ENCODE data around the gene CDH18.

Gene CDH18, protein sequence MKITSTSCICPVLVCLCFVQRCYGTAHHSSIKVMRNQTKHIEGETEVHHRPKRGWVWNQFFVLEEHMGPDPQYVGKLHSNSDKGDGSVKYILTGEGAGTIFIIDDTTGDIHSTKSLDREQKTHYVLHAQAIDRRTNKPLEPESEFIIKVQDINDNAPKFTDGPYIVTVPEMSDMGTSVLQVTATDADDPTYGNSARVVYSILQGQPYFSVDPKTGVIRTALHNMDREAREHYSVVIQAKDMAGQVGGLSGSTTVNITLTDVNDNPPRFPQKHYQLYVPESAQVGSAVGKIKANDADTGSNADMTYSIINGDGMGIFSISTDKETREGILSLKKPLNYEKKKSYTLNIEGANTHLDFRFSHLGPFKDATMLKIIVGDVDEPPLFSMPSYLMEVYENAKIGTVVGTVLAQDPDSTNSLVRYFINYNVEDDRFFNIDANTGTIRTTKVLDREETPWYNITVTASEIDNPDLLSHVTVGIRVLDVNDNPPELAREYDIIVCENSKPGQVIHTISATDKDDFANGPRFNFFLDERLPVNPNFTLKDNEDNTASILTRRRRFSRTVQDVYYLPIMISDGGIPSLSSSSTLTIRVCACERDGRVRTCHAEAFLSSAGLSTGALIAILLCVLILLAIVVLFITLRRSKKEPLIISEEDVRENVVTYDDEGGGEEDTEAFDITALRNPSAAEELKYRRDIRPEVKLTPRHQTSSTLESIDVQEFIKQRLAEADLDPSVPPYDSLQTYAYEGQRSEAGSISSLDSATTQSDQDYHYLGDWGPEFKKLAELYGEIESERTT

DNA sequence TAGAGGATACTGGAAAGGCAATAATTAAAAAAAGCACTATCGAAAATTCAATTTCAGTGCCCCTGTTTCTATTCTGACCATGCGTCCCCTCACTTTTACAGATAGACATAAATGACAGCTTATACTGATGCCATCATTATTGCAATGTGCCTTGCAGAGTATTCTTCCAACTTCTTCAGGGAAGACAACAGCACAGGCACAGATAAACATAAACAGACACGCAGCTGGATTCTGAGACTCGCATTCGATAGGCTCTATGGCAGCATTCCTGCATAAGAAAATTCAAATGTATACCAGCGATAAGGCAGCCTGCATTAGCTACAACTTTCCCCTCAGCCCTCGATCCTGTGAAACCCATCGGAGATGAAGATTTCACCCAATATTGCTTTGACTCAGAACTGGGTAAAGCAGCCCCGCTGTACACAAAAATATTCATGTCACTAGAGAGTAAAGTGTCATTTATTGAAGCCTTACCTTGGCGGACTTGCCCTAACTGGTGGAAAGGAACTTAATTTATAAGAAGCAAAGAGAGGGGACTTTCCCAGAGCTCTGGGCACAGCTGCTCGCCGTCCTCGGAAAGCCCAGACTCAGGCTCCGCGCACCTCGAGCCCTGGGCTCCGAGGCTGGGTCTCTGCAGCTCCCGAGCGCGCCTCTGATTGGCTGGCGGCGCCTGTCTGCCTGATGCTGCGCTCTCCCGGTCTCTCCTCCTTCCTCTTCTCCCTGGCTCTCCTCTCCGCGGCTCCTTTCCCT lies at the start of gene CDH18:
TSS of gene CDH18 (minus strand) at position 589 of the 750 bp plus-strand sequence. CDS start 149,214 bp downstream, outside the sequence.
- DNase-seq (ENCODE audit: low read depth in 2 of 3, low spot score in 1 of 3) = no peak

DNA sequence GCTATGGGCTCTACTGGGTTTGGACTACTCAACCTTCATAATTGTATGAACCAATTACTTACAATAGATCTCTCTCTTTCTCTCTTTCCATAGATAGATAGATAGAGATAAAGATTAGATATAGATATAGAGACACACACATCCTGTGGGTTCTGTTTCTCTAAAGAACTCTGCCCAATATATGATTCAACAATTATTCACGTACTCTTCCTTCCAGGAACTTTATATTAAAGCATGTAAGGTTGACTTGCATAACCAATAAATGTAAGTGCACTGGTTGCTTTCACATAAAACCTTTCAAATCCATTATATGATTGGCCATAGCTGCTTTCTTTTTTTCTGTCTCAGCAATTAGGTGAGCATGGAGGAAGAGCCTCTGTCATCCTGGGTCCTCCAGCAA lies 46.7 kb upstream of the CDH18 start:
- no peak for DNase-seq (ENCODE audit: low read depth in 2 of 3, low spot score in 1 of 3)

DNA sequence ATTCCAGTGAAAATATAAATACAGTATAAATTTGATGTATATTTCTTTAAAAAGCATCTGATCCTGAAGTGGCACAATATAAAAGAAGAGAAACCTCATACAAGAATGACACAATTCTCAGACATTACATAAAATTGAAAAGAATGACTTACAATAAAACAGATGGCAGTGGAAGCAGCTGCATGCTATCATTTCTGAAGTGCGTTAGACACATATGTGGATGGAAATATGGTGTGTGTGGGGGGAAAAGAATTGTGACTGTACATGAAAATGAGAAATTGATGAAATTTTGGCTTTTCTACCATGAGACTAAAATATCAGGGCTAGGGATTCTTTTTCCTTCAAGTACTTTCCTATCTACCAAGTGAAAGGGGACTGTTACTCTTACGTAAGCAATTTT lies 45.9 kb upstream of the CDH18 start:
- DNase-seq (ENCODE audit: low read depth in 2 of 3, low spot score in 1 of 3) = no peak

DNA sequence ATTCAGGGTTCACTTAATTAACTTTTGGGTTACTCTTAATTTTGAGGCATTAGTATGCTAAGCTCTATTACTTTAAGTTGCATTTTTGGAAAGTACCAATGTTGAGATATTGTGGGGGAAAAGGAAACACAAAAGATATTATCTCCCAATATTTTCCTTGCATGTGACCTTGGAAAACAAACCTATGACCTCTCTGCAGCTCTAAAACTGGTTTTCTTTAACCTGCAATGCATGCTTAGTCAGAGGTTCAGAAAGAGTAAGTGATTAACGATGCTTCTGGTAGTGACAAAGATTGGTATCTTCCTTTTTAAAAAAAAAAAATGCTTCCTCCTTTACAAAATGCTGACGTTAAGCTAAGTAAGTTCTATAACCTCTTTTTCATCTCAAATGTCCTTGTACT lies 44.9 kb upstream of the CDH18 start:
- no peak for DNase-seq (ENCODE audit: low read depth in 2 of 3, low spot score in 1 of 3)

DNA sequence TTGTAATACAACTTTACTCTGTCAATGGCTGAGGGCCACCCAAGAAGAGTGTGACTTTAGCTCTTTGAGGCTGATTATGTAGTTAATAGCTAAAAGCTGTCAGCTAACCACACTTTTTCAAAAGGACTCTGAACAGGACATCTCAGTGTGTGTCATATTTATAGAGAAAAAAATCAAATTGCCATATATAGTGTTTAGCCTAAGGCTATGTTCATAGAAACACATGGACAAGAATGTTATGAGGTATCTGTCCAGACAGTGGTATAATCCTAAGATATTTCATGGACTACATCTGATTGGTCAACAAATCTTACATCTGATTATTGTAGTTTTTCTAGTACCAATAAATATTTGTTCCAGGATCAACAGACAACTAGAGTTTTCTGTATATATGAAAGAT lies 42.1 kb upstream of the CDH18 start:
- no peak for DNase-seq (ENCODE audit: low read depth in 2 of 3, low spot score in 1 of 3)

DNA sequence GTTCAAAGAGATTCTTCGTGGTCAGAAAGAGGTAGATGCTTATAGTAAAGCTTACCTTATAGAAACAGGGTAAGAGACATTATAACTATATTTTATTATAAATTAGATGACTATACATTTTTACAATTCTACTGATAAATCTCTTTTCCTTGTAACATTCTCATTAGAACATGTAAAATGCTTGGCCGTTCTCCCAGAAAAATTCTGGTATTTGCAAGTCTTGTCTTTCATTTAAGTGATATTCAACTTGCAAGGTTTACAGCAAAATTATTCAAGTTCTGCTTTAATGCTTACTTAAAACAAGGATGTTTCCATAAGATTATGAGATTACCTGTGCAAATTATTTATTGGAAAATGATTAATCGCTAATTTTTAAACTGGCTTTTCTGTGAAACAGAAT lies 41.3 kb upstream of the CDH18 start:
- no peak for DNase-seq (ENCODE audit: low read depth in 2 of 3, low spot score in 1 of 3)

DNA sequence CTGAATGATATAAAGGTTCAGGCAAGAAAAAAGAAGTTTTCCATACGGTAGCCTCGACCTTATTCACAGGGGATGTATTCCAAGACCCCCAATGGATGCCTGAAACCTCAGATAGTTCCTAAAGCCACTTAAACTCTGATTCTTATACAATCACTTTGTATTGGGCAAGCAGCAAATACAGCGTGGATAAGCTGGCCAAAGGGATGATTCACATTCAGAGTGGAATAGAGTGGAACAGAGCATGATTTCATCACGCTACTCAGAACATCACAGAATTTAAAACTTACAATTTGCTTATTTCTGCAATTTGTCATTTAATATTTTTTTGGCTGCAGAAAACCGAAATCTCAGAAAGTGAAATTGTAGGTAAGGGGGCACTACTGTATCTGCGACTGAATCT lies 40.5 kb upstream of the CDH18 start:
- DNase-seq (ENCODE audit: low read depth in 2 of 3, low spot score in 1 of 3) = no peak

DNA sequence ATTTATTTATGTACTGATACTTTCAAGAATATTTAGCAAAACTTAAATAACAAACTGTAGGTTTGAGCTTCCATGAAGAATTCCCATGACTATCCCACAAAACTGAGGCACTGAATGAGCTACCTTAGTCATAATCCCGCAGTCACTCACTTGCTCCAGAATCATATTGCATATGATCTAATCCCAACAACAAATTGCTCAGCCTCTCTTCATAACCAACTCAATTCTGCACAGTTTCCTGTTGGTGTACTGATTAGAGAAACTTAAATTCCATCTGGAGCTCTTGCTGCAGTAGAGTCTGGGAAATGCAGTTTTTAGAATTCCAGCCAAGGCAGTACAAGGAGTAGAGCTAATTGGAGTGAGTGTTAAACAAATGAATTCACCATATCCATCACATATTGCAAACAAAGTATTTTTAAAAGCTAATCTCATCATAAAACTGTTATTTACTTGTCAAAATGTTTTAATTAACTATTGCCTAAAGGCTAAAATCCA lies 35.7 kb upstream of the CDH18 start:
- DNase-seq (ENCODE audit: low read depth in 2 of 3, low spot score in 1 of 3) = no peak

DNA sequence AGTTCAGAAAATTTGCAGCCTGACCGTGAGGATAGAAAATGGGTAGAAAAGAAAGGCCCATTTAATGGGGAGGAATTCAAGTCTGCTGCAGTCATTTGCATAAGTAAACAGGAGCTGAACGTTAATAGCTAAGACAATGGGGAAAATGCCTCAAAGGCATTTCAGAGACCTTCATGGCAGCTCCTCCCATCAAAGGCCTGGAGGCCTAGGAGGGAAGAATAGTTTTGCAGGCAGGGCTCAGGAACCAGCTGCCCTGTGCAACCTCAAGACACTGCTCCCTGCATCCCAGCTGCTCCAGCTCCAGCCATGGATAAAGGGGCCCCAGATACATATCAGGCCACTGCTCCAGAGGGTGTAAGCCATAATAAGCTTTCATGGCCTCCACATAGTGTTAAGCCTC lies 32.2 kb upstream of the CDH18 start:
- no peak for DNase-seq (ENCODE audit: low read depth in 2 of 3, low spot score in 1 of 3)

DNA sequence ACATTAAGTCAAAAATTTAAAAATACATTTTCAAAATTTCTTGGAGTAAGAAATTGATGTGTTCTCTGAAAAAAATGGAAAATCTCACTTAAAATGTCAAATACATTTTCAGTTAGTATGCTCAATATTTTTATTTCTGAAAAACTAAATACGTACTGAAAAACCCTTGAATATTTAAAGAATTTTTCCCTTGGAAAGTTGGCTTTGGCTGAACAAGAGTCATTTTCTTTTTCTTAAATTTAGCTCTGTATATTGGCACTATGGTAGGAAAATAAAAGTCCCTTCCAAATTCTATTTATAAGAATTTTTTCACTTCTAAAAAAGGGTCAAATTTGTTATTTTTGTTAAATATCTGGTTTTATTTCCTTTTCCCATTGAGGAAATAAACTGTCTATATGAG lies 29.0 kb upstream of the CDH18 start:
- no peak for DNase-seq (ENCODE audit: low read depth in 2 of 3, low spot score in 1 of 3)

DNA sequence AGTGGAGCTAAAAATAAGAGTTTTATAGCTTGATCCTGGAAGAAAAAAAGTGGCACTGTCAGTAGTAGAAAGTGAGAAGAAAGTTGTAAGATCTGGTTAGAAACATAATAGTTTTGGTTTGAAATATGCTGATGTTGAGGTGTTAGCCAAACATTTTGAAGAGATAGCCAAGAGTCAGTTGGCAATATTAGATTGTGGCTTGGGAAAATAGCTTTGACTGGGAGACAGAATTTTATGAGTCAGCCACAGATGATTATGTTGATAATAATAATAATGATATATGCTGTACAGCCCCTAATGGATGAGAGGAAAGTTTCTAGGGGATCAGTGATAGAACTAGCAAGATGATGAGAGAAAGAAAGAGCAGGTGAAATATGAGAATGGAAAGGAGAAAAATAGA lies 12.4 kb upstream of the CDH18 start:
- no peak for DNase-seq (ENCODE audit: low read depth in 2 of 3, low spot score in 1 of 3)

DNA sequence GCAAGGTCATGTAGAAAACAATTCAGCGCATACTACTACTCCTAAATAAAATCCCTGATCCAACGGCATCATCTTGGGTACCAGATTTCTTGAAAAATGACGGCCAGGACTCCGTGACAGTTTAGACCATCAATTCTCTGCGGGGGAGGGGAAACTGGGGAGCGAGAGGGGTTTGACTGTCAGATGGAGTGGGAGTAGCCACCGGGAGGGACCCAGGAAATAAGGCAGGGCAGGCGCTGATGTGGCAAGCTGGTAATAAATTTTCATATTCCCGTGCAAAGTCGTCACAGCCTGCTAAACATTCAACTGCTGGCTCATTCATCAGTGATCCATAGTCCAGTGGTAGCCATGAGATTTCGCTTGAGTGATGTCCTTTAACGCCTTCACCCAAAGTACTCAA lies 457 bp upstream of the CDH18 start:
- DNase-seq (ENCODE audit: low read depth in 2 of 3, low spot score in 1 of 3) = no peak

DNA sequence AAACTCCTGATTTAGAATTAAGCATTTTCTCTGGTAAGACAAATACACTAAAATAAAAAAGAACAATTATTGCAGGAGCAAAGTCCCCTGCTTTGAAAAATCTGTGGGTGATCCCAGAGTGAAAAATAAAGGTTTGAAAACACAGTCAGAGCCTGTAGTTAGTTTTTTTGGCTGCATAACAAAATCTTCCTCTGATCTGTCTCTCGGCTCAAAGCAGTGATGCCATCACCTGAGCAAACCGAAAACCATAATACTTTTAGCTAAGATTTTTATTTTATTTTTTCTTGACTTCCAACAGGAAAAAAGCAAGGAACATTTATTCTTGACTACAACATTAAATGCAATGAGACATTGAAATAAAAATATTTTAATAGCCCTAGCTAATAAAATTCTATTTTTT lies 1.2 kb downstream of the CDH18 start:
- DNase-seq (ENCODE audit: low read depth in 2 of 3, low spot score in 1 of 3) = no peak

DNA sequence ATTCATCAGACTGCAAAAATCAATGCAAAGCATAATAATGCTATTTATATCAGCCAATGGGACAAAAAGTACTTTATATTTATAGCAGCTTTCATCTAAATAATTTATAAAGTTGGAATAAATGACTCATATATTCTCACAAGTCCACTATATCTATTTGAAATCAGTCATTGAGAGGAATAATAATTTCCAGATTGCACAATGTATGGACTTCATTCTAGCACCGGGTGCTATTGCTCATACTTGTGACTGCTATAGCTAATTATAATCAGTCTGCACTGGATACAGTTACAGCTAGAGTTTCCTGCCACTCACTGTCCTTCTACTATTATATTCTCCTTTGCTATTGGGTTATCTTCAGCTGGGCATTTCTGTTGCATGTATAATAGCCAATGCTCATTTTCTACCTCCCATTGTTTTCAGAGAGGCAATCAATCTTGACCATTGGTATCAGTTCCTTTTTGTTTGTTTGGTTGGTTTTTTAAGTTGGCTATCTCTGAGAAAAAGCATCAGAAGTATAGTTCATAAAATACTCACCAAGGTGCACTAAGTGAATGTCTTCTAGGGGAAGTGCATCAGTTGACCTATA lies 1.9 kb downstream of the CDH18 start:
- DNase-seq (ENCODE audit: low read depth in 2 of 3, low spot score in 1 of 3) = no peak

DNA sequence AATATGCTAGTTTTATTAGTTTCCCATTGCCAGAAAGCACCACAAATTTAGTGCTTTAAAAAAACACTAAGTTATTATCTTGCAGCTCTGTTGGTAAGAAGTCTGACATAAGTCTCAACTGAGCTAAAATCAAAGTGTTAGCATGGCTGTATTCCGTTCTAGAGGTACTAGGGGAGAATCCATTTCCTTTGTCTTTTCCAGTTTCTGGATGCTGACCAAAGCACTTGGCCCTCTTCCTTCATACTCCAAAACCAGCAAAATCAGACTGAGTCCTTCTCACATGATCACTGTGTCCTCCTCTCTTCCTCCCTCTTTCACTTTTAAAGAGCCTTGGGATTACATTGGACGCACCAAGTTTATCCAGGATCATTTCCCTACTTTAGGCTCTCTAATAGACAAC lies 9.5 kb downstream of the CDH18 start:
- DNase-seq (ENCODE audit: low read depth in 2 of 3, low spot score in 1 of 3) = no peak

DNA sequence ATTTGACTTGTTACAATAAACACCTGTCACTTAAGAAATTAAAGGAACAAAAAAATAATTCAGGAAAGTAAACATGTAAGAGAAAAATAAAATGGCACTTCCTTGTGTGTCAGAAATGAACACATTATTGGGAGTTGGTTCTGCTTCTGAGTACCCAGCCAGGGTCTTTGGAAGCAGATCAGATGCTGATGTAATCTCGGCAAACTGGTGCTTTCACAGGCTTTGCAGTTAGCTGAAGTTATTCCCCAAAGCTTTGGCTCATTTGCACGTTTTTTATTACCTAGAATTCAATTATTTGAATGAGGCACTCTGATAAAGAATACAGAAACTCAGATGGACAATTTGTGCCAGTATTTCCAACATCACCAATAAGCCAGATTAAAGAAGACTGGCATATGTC lies 10.9 kb downstream of the CDH18 start:
- no peak for DNase-seq (ENCODE audit: low read depth in 2 of 3, low spot score in 1 of 3)

DNA sequence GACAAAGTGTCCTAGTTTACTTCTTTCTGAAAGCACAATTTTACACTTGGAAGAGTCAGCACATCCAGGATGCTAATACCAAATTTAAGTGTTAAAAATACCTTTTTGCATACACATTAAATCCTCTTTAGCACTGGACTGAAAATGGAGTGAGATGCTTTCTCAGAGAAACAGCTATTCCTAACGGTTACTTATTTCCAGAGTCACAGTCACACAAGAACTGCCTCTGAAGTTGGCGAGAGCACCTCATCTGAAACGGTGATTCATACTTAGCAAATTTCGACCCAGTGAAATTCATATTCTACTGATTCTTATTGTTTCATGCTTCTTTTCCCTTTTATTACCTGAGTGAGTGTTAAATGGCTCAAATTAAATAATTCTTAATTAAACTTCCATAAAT lies 12.2 kb downstream of the CDH18 start:
- DNase-seq (ENCODE audit: low read depth in 2 of 3, low spot score in 1 of 3) = no peak

DNA sequence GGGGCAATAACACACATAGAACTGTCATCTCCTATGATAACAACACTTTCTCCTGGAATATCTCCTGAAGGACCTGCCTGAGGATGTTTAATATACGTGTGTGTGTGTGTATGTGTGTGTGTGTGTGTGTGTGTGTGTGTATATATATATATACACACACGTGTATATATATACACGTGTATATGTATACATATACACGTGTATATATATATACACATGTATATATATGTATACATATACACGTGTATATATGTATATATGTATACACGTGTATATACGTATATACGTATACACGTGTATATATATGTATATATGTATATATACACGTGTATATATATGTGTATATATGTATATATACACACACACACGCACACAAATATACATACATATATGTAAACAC lies 27.5 kb downstream of the CDH18 start:
- DNase-seq (ENCODE audit: low read depth in 2 of 3, low spot score in 1 of 3) = no peak

DNA sequence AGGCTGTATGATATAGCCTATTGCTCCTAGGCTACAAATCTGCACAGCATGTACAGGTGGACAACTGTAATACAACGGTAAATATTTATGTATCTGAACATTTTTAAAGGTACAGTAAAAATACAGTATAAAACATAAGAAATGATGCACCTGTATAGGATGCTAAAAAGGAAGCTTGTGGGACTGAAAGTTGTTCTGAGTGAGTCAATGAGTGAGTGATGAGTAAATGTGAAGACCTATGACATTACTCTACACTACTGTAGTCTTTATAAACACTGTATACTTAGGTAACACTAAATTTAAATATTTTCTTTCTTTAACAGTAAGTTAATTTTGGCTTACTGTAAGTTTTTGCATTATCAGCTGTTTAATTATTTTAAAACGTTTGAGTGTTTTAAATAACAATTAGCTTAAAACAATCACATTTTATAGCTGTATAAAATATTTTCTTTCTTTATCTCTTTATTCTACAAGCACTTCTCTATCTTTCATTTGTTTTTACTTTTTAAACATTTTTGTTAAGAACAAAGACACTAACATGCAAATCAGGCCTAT lies 28.1 kb downstream of the CDH18 start:
- DNase-seq (ENCODE audit: low read depth in 2 of 3, low spot score in 1 of 3) = no peak

DNA sequence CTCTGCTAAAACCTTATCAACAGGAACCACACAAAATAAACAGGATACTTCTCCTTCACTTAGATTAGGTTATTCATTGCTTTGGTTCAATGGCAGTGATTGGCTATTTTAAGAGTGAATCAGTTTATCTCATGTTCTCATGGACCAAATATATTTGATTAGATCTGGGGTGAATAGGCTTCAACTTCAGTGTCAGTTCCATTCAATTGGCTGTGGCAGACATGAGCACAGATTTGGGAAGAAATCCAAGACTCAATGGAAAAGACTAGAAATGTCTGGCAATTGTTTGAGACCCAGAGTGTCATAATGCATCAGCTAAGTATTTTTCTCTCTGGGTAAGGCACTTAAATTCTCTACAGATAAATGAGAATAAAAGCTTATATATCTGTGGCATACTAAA lies 37.1 kb downstream of the CDH18 start:
- DNase-seq (ENCODE audit: low read depth in 2 of 3, low spot score in 1 of 3) = no peak

DNA sequence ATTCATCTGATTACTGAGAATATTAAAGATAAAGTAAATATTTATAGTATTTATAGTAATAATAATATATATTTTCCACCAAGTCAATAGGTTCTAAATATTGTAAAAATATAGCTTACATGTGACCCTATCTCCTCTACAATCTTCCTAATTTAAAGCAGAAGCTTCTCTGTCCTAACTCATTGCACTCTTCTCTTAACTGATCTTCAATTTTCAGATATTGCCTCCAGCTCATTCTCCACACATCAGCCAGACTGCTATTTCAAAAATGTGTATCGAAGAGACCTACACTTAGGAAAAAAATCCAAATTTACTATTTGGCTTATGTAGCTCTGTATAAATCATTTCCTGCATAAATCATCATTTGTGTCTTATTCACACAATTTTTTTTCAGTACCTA lies 47.8 kb downstream of the CDH18 start:
- no peak for DNase-seq (ENCODE audit: low read depth in 2 of 3, low spot score in 1 of 3)
